ENCODE results near the gene RREB1. TPM values are rescaled to one million over a fixed set of nuclear protein-coding genes. Genes with fewer than 3 reads are reported as not detected.

The RREB1 gene
- total and polyA plus RNA-seq, 2 experiments from 2014 or later: 6.4 to 12.4 TPM

DNA sequence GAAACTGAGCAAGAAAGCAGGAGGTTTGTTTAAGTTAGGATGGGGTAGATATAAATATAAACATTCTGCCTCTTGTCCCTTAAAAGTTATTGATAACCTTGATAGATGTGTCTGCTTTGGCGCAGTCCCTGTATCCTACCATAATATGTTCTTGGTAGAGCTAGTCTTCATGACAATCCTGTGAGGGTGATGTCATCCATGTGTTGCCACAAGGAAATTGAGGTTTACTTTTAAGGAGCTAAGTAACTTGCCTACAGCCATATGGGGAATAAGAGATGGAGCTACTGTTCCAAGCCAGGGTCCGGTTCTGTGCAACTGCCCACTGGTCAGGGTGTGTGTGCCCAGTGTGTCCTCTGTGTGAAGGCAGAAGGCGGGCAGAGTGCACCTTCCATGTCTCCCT, 126.8 kb downstream of the RREB1 start:
- in situ Hi-C loops (cut with MboI): no loop called here
- H3K79me2 ChIP-seq (ENCODE audit: insufficient read depth): peaks cover 78% of the 10 kb centered on the region
- no peak for DNase-seq

GRCh38 chr6:7235712-7236305, 128.0 kb downstream of the RREB1 start:
- DNase-seq: no peak
- H3F3A ChIP-seq (ENCODE audit: insufficient read depth): no peaks in the 10 kb centered on the region
- H3K4me3 ChIP-seq: no peak overlapping the region
- H3K36me3 ChIP-seq (ENCODE audit: low read depth): peaks cover 4% of the 10 kb centered on the region; the same call in 1 of the 2 replicates
- H3K9me2 ChIP-seq (ENCODE audit: insufficient read depth): no peaks in the 10 kb centered on the region
- no peak overlapping the region for H3K4me2 ChIP-seq (ENCODE audit: unreplicated experiment)
- no peak overlapping the region for H2AFZ ChIP-seq
- no peaks in the 10 kb centered on the region for H4K20me1 ChIP-seq (ENCODE audit: insufficient read depth)
- in situ Hi-C loops (cut with MboI): no loop called here
- no peak for TF ChIP-seq EZH2phosphoT487 (IDR thresholded peaks at IDR 0.05; ENCODE audit: insufficient read depth, low read depth)
- no peak for TF ChIP-seq EZH2 (IDR thresholded peaks at IDR 0.05; ENCODE audit: insufficient read depth, poor library complexity, severe bottlenecking)
- H3K4me1 ChIP-seq (ENCODE audit: insufficient read depth): no peaks in the 10 kb centered on the region
- H3K9ac ChIP-seq: no peak overlapping the region
- no peaks in the 10 kb centered on the region for H3K9me3 ChIP-seq (ENCODE audit: low read depth)
- peaks cover 89% of the 10 kb centered on the region for H3K79me2 ChIP-seq (ENCODE audit: insufficient read depth)
- WGBS, 2 experiments (ENCODE audit: low coverage in 1 of 2, low lambda C conversion rate in 2 of 2, missing lambda C conversion rate in 2 of 2): 60 to 63% methylated on average over 9 of the region's 9 CpGs
- no peak overlapping the region for H3K27ac ChIP-seq
- no peaks in the 10 kb centered on the region for H3K27me3 ChIP-seq (replicated peaks; ENCODE audit: insufficient read depth)

More for the DNA sequence above, 126.8 kb downstream of the RREB1 start:
- H3K36me3 ChIP-seq (ENCODE audit: low read depth): peaks cover 9% of the 10 kb centered on the region; the same call in 1 of the 2 replicates
- H3K4me2 ChIP-seq (ENCODE audit: unreplicated experiment): no peak overlapping the region
- no peaks in the 10 kb centered on the region for H3K9me3 ChIP-seq (ENCODE audit: low read depth)
- H3K27me3 ChIP-seq (replicated peaks; ENCODE audit: insufficient read depth): no peaks in the 10 kb centered on the region
- H2AFZ ChIP-seq: no peak overlapping the region
- H3K4me1 ChIP-seq (ENCODE audit: insufficient read depth): no peaks in the 10 kb centered on the region
- H3F3A ChIP-seq (ENCODE audit: insufficient read depth): no peaks in the 10 kb centered on the region
- no peak overlapping the region for H3K4me3 ChIP-seq
- no peaks in the 10 kb centered on the region for H3K9me2 ChIP-seq (ENCODE audit: insufficient read depth)
- 96 to 99% methylated on average over 3 of the region's 3 CpGs for WGBS, 2 experiments (ENCODE audit: low coverage in 1 of 2, low lambda C conversion rate in 2 of 2, missing lambda C conversion rate in 2 of 2)
- TF ChIP-seq EZH2 (IDR thresholded peaks at IDR 0.05; ENCODE audit: insufficient read depth, poor library complexity, severe bottlenecking): no peak
- TF ChIP-seq EZH2phosphoT487 (IDR thresholded peaks at IDR 0.05; ENCODE audit: insufficient read depth, low read depth): no peak
- no peak overlapping the region for H3K27ac ChIP-seq
- no peak overlapping the region for H3K9ac ChIP-seq
- H4K20me1 ChIP-seq (ENCODE audit: insufficient read depth): no peaks in the 10 kb centered on the region

DNA sequence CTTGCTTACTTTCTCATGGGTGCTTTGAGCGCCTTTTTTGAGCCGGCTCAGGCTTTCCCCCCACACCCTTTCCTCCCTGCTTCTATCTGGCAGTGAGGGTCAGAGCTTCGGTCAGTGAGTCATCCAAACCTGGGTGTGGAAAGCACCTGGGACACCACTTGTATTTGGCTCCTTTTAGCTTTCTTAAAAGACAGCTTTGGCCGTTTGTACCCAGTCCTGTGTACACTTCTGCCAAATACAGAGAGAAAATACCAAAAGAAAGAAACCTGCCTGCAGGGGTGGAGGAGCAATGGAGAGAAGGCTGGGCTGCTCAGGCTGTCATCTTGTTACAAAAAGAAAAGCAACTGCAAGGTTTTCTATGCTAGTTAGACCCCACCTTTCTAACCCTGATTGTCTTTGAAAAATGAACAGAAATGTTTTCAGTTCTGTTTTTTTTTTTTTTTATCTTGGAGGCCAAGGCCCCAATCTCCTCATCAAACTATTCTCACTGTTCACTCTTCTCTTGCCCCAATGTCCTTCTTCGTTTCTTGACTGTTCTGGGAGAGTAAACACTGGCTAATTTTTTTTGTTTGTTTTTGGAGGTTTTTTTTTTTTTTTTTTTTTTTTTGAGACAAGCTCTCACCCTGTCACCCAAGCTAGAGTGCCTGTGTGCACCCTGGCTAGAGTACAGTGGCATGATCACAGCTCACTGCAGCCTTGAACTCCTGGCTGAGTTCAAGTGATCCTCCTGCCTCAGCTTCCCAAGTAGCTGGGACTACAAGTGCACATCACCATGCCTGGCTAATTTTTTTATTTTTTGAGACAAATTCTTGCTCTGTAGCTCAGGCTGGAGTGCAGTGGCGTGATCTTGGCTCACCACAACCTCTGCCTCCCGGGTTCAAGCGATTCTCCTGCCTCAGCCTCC, 128.8 kb downstream of the RREB1 start:
- no peak overlapping the region for H3K9ac ChIP-seq
- H2AFZ ChIP-seq: no peak overlapping the region
- WGBS, 2 experiments (ENCODE audit: low coverage in 1 of 2, low lambda C conversion rate in 2 of 2, missing lambda C conversion rate in 2 of 2): 84 to 86% methylated on average over 8 of the region's 8 CpGs
- H3K79me2 ChIP-seq (ENCODE audit: insufficient read depth): peaks cover 93% of the 10 kb centered on the region
- no peaks in the 10 kb centered on the region for H4K20me1 ChIP-seq (ENCODE audit: insufficient read depth)
- in situ Hi-C loops (cut with MboI): no loop called here
- DNase-seq: no peak
- peaks cover 4% of the 10 kb centered on the region; the same call in 1 of the 2 replicates for H3K36me3 ChIP-seq (ENCODE audit: low read depth)
- no peak overlapping the region for H3K4me3 ChIP-seq
- no peak overlapping the region for H3K4me2 ChIP-seq (ENCODE audit: unreplicated experiment)
- no peaks in the 10 kb centered on the region for H3K4me1 ChIP-seq (ENCODE audit: insufficient read depth)
- no peaks in the 10 kb centered on the region for H3K9me3 ChIP-seq (ENCODE audit: low read depth)
- no peak for TF ChIP-seq EZH2 (IDR thresholded peaks at IDR 0.05; ENCODE audit: insufficient read depth, poor library complexity, severe bottlenecking)
- TF ChIP-seq EZH2phosphoT487 (IDR thresholded peaks at IDR 0.05; ENCODE audit: insufficient read depth, low read depth): no peak
- H3K27ac ChIP-seq: no peak overlapping the region
- 0 out of 2 replicates have a peak, but pooled peaks cover under 1% of the 10 kb centered on the region for H3F3A ChIP-seq (ENCODE audit: insufficient read depth)
- no peaks in the 10 kb centered on the region for H3K27me3 ChIP-seq (replicated peaks; ENCODE audit: insufficient read depth)
- no peaks in the 10 kb centered on the region for H3K9me2 ChIP-seq (ENCODE audit: insufficient read depth)

- Histone ChIP-seq H3K4me2 (ENCODE audit: unreplicated experiment) (no peak overlapping the region), H4K20me1 (ENCODE audit: insufficient read depth) (no peaks in the 10 kb centered on the region), H3K36me3 (ENCODE audit: low read depth) (peaks cover 4% of the 10 kb centered on the region; the same call in 1 of the 2 replicates), H3F3A (ENCODE audit: insufficient read depth) (peaks cover 12% of the 10 kb centered on the region), H3K4me3 (no peak overlapping the region), H3K27ac (no peak overlapping the region), H2AFZ (no peak overlapping the region), H3K4me1 (ENCODE audit: insufficient read depth) (peaks cover 9% of the 10 kb centered on the region; the same call in 1 of the 2 replicates), H3K27me3 (replicated peaks; ENCODE audit: insufficient read depth) (no peaks in the 10 kb centered on the region), H3K79me2 (ENCODE audit: insufficient read depth) (peaks cover 94% of the 10 kb centered on the region), H3K9me2 (ENCODE audit: insufficient read depth) (no peaks in the 10 kb centered on the region), H3K9ac (no peak overlapping the region), H3K9me3 (ENCODE audit: low read depth) (no peaks in the 10 kb centered on the region)
- TF ChIP-seq EZH2phosphoT487 (IDR thresholded peaks at IDR 0.05; ENCODE audit: insufficient read depth, low read depth) (no peak), EZH2 (IDR thresholded peaks at IDR 0.05; ENCODE audit: insufficient read depth, poor library complexity, severe bottlenecking) (no peak)
- peak; percentile 18 for DNase-seq
- 89 to 95% methylated on average over 8 of the region's 8 CpGs for WGBS, 2 experiments (ENCODE audit: low coverage in 1 of 2, low lambda C conversion rate in 2 of 2, missing lambda C conversion rate in 2 of 2)
- in situ Hi-C loops (cut with MboI): no loop called here
These were observed 130.0 kb downstream of the RREB1 start for GRCh38 chr6:7237653-7238188.
